ENCODE results near the gene NELL1.

NELL1 gene

DNA sequence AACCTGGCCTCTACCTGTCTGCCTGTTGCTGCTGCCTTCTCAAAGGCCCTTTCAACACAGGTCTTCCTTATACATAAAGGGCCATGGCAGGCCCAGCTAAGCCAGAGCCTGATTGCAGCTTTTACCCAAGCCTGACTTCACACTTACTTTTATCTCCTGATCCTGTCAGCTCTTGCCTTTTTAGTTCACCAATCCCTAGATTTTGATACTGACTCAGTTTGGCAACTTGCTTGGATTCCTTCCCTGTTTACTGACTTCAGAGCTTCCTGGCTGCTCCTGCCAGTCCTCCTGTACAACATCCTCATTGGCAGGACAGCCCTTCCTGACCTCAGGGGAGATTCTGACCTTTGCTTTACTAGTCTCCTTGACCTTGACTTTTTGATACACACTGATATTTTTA, 195.2 kb downstream of the NELL1 start:
- TF ChIP-seq SPI1 (IDR thresholded peaks at IDR 0.05; ENCODE audit: borderline replicate concordance, low read depth) (no peak), CTCF (IDR thresholded peaks at IDR 0.05; ENCODE audit: insufficient read depth, low read length) (no peak), POLR2AphosphoS5 (IDR thresholded peaks at IDR 0.05; ENCODE audit: low read depth) (no peak), GABPA (IDR thresholded peaks at IDR 0.05; ENCODE audit: low read depth) (no peak)
- TF ChIP-seq, protein P1, sequence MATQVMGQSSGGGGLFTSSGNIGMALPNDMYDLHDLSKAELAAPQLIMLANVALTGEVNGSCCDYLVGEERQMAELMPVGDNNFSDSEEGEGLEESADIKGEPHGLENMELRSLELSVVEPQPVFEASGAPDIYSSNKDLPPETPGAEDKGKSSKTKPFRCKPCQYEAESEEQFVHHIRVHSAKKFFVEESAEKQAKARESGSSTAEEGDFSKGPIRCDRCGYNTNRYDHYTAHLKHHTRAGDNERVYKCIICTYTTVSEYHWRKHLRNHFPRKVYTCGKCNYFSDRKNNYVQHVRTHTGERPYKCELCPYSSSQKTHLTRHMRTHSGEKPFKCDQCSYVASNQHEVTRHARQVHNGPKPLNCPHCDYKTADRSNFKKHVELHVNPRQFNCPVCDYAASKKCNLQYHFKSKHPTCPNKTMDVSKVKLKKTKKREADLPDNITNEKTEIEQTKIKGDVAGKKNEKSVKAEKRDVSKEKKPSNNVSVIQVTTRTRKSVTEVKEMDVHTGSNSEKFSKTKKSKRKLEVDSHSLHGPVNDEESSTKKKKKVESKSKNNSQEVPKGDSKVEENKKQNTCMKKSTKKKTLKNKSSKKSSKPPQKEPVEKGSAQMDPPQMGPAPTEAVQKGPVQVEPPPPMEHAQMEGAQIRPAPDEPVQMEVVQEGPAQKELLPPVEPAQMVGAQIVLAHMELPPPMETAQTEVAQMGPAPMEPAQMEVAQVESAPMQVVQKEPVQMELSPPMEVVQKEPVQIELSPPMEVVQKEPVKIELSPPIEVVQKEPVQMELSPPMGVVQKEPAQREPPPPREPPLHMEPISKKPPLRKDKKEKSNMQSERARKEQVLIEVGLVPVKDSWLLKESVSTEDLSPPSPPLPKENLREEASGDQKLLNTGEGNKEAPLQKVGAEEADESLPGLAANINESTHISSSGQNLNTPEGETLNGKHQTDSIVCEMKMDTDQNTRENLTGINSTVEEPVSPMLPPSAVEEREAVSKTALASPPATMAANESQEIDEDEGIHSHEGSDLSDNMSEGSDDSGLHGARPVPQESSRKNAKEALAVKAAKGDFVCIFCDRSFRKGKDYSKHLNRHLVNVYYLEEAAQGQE (IDR thresholded peaks at IDR 0.05; ENCODE audit: insufficient replicate concordance, low read depth) = no peak

DNA sequence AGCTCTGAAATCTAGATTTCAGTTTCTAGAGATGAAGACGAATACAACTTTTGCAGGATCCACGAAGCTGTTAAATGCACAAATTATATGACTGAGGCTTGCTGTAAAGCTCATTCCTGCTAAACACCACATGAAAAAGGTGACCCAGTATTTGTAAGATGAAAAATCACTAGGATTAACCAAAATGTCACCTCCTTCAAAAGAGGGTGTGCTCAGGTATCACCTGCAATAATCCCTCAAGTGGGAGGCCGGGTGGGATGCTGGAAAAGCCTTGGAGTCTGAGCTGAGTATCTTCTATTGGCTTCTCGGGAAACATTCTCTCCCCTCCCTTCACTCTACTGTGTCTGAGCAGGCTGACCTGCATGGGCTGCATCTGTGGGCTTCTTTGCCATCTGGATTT, 195.8 kb downstream of the NELL1 start:
- no peak overlapping the region for H3K4me3 ChIP-seq (replicated peaks; ENCODE audit: insufficient read depth, low read length)
- no peak for TF ChIP-seq POLR2AphosphoS5 (IDR thresholded peaks at IDR 0.05; ENCODE audit: low read depth)
- TF ChIP-seq GABPA (IDR thresholded peaks at IDR 0.05; ENCODE audit: low read depth) = no peak
- TF ChIP-seq CTCF (IDR thresholded peaks at IDR 0.05; ENCODE audit: insufficient read depth, low read length) = no peak
- H3K27ac ChIP-seq (replicated peaks) = no peak overlapping the region
- H3K27me3 ChIP-seq (ENCODE audit: insufficient read depth, poor library complexity, severe bottlenecking) = no peaks in the 10 kb centered on the region
- DNase-seq (ENCODE audit: low read depth in 1 of 2, low spot score in 1 of 2) = no peak

More for the DNA sequence above, 195.2 kb downstream of the NELL1 start:
- H3K4me3 ChIP-seq (replicated peaks; ENCODE audit: insufficient read depth, low read length) = no peak overlapping the region
- H3K27ac ChIP-seq (replicated peaks) = no peak overlapping the region
- no peaks in the 10 kb centered on the region for H3K27me3 ChIP-seq (ENCODE audit: insufficient read depth, poor library complexity, severe bottlenecking)
- DNase-seq (ENCODE audit: low read depth in 1 of 2, low spot score in 1 of 2) = no peak

- TF ChIP-seq POLR2AphosphoS5 (IDR thresholded peaks at IDR 0.05; ENCODE audit: low read depth) = no peak
- TF ChIP-seq, protein P1 (IDR thresholded peaks at IDR 0.05; ENCODE audit: insufficient replicate concordance, low read depth) = no peak
- no peak for TF ChIP-seq GABPA (IDR thresholded peaks at IDR 0.05; ENCODE audit: low read depth)
- TF ChIP-seq CTCF (IDR thresholded peaks at IDR 0.05; ENCODE audit: insufficient read depth, low read length) = no peak
- TF ChIP-seq SPI1 (IDR thresholded peaks at IDR 0.05; ENCODE audit: borderline replicate concordance, low read depth) = no peak
- DNase-seq (ENCODE audit: low read depth in 1 of 2, low spot score in 1 of 2) = no peak
- Histone ChIP-seq H3K4me3 (replicated peaks; ENCODE audit: insufficient read depth, low read length) (no peak overlapping the region), H3K27ac (replicated peaks) (no peak overlapping the region), H3K27me3 (ENCODE audit: insufficient read depth, poor library complexity, severe bottlenecking) (no peaks in the 10 kb centered on the region)
These were observed 199.7 kb downstream of the NELL1 start for GRCh38 chr11:20869123-20869522.

- no peak overlapping the region for H3K27ac ChIP-seq (replicated peaks)
- H3K27me3 ChIP-seq (ENCODE audit: insufficient read depth, poor library complexity, severe bottlenecking) = no peaks in the 10 kb centered on the region
- DNase-seq (ENCODE audit: low read depth in 1 of 2, low spot score in 1 of 2) = peak in 1 of 2 experiments; percentile 40
- H3K4me3 ChIP-seq (replicated peaks; ENCODE audit: insufficient read depth, low read length) = no peak overlapping the region
- TF ChIP-seq SPI1 (IDR thresholded peaks at IDR 0.05; ENCODE audit: borderline replicate concordance, low read depth) (no peak), GABPA (IDR thresholded peaks at IDR 0.05; ENCODE audit: low read depth) (no peak), CTCF (IDR thresholded peaks at IDR 0.05; ENCODE audit: insufficient read depth, low read length) (peak; percentile 4)
- TF ChIP-seq, protein P1 (IDR thresholded peaks at IDR 0.05; ENCODE audit: insufficient replicate concordance, low read depth) = no peak
These were observed 203.7 kb downstream of the NELL1 start for GRCh38 chr11:20873054-20873453.
